GM21737 (cell line): Measurements from ENCODE around the gene MIX23.

Source experiments
- ATAC-seq: cut with Tn5 transposase; IDR thresholded peaks from one replicate; pipeline ENCODE4 v1.9.1; 2021; ENCODE audit warnings: mild to moderate bottlenecking, moderate library complexity; ENCODE audit not compliant: unreplicated experiment

MIX23 gene

DNA sequence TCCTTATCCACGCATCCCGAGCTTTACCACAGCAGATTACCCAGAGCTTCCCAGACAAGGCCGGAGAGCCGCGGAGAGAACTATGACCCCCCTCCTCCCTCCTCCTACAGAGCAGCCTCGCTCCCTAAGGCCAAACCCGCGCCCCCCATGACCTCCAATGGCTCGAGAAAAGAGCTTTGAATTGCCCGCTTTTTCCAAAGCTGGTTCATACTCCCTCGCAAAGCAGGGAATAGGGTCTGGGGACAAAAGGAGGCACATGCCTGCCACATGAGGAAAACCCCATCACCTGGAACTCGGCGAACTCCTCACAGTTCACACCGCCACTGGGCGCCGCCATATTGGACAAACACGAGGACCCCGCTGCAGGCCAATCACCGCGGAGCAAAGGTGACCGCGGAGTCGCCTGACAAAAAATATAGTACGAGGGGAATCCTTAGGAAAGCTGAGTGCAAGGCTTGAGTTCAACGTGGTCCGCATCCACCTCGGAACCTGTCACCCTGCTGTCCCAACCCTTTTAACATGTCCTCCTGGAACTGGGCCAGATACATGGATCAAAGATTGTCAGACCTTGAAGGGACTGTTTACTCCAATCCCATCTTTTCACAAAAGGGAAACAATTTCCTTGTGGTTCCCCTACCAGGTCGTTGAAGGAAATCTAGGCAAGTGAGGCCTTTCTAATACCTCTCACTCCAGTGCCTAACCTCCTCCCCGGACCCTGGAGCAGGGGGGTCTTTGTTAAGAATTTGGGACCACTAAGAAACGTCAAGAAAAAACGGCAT, at the start of gene MIX23:
Gene MIX23 (minus strand): TSS at position 344 of the 779 bp plus-strand sequence. CDS start 7 bp downstream, at position 337.
- ATAC-seq = peak; percentile 44

DNA sequence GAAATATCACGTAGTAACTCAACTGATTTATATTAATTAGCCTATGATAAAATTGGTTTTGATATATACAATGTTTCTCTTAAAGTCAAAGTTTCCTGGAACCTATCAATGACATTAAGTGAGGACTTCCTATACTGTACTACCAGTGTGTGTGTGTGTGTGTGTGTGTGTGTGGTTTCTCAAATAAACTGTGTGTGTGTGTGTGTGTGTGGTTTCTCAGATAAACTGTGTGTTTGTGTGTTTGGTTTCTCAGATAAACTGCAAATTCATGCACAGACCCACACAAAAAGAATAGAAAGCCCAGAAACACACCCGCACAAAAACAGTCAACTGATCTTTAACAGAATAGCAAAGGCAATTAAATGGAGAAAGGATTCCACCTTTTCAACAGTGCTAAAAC, 47.3 kb upstream of the MIX23 start:
- no peak for ATAC-seq

DNA sequence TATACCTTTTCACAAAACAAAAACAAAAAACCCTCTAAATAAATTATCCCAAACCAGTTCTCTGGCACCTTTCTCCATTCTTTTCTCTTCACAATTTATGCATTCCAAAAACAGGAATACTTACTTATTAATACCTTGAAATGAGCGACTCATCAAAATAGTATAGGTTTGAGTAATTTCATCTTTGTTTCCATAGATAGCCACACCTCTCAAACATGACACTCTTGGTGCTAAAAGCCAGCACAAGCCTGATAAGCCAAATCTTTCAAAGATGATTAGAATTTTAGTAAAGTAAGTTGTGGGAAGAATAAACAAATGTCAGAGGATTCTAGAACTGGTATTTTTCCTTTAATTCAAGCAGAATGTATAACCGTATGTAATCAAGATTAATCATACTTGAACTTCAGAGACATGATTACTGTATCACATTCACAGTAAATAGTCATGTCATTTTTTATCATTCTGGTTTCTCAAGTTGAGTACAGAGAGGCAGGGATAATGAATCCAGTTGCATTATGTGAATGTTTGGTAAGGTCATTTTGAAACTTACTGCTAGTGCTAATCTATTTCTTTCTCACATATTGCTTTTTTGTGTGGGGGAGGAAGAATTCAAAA, 44.9 kb upstream of the MIX23 start:
- no peak for ATAC-seq

- ATAC-seq = no peak
These were observed 38.8 kb upstream of the MIX23 start for GRCh38 chr3:122421836-122422235.

DNA sequence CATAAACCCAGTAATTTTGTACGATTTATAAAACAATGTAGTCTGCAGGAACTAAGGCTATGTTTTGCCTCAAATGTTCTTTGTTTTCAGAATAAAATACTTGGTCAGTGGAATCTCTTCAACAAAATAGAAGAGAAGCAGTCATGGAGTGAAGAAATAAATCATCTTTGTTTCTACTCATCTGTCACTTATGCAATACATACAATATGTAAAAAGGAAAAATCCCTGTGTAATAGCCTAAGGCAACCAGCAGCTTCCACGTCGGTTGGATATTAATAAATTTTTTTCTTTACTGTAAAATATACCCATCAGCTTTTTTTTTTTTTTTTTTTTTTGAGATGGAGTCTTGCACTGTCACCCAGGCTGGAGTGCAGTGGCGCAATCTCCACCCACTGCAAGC, 38.1 kb upstream of the MIX23 start:
- ATAC-seq = no peak

DNA sequence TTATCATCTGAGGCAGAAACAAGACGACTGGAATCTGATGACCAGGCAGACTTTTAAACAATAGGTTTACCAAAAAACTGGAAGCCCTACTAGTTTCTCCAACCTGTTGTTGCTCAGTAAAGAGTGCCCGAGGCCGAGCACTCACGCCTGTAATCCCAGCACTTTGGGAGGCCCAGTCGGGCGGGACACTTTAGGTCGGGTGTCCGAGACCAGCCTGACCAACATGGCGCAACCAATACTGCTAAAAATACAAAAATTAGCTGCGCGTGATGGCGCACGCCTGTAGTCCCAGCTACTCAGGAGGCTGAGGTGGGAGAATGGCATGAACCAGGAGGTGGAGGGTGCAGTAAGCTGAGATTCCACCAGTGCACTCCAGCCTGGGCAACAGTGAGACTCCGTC, 33.9 kb upstream of the MIX23 start:
- ATAC-seq = no peak

GRCh38 chr3:122415762-122416654, 33.0 kb upstream of the MIX23 start, which contains the start of gene WDR5B:
TSS of gene WDR5B (minus strand) at chr3:122416062. CDS start at chr3:122415528, 534 bp downstream.
- ATAC-seq = peak; percentile 83

GRCh38 chr3:122415104-122415744, 32.2 kb upstream of the MIX23 start:
- peak; percentile 44 for ATAC-seq

DNA sequence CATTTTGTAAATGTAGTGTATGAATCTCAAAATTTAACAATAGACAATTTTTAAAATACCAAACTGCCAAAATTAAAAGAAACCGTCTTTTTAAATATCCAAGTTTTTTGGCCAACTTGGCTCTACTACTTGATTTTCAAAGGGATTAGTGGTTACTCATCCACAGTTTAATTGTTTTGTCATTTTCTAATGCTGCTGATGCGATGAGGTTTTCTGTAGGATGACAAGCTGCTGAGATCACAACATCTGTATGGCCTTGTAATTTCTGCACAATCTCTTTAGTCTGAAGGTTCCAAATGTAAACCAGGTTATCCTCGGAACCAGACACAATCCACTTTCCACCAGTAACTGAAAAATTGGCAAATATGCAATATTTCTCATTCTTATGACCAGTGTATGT, 31.4 kb upstream of the MIX23 start:
- ATAC-seq = no peak

- ATAC-seq = no peak
These were observed 27.6 kb upstream of the MIX23 start for GRCh38 chr3:122410639-122411038.

DNA sequence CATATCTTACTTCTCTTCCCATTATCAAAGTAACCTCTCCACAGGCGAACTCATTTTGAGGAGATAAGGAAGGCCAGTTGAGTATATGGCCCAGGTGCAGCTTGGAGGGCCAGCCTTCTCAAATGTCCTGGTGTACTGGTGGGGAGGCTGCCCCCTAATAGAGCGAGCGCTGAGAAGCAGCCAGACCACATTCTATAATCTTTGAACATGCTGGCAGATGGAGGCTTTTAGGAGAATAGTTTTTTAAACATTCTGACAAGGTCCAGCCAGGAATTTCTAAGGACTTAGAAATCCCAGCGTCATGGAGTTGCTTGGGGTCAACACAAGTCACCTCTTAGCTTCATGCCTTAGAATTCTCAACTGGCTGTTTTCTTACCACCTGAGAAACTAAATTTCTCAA, 27.1 kb upstream of the MIX23 start:
- ATAC-seq = no peak

DNA sequence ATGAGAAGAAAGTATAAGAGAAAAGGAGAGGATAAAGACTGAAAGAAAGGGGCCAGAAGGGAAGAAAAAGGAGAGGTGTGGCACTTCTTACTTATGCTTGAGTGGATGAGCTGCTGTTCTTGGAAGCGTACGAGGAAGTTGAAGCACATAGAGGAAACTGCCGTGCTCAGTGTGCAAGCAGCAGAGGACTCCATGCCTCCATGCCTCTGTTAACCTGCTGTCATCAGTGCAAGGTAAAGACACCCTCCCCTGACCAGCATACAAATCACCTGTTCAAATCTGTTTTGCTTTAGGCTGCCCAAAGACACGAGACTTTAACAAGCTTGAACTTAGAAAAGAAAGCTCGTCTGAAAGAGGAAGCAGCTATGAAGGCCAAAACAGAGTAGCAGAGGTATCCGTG, 26.4 kb upstream of the MIX23 start:
- no peak for ATAC-seq

- no peak for ATAC-seq
These were observed 24.9 kb upstream of the MIX23 start for GRCh38 chr3:122407946-122408345.

DNA sequence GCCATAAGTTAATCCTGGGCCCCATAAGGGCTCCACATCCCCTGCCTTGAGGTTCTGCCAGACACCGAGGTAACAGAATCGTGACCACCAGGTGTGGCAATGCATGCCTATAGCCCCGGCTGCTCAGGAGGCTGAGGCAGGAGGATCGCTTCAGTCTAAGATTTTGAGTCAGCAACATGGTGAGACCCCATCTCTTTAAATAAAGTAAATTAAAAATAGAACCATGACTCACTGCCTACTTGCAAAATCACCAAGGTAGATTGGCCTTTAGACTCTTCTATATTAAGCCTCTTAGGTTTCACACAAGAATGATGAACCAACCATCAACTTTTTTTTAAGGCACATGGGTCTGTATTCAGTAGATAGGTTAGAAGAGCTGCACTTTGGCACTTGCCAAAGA, 23.2 kb upstream of the MIX23 start:
- ATAC-seq = no peak

DNA sequence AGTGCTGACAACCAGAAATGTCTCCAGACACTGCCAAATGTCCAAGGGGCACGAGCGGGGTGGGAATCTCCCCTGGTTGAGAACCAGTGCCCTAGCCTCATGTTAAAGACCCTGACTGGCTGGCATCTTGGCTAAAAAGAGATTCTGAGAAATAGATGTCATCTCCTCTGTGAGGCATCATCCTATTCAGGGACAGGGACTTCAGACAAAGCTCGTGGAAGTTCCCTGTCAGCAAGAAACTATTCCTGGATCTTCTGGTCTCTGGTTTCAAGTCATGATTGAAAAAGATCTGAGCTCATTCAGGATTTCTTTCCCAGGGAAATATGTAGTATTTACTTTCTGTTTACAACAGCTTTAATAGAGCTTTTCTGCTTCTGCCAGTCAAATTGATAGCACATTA, 22.0 kb upstream of the MIX23 start:
- no peak for ATAC-seq

- no peak for ATAC-seq
These were observed 20.5 kb upstream of the MIX23 start for GRCh38 chr3:122403489-122403888.

DNA sequence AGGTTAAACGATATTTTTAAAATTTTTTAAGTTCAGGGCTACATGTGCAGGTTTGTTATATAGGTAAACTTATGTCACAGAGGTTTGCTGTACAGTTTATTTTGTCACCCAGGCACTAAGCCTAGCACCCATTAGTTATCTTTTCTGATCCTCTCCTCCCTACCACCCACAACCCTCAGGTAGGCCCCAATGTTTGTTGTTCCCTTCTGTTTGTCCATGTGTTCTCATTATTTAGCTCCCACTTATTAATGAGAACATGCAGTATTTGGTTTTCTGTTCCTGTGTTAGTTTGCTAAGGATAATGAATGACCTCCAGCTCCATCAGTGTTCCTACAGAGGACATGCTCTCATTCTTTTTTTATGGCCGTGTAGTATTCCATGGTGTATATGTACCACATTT, 15.9 kb upstream of the MIX23 start:
- ATAC-seq = no peak

DNA sequence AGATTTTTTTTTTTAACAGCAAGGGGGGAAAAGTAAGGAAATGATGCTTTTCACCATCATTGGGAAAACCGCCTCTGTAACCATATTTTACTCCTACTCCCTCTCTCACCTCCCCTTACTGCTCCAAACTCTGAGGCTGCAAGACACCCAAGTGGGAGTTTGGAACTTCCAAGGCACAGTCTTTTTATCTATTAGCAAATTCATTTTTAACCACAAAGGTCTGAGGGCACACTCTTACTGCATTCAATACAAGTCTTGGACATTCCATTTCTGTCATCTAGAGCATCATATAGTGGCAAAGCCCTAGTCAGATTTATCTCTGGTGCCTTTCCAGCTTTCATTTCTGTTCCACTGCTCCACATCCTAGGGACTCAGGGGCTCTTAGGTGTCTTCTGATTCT, 14.2 kb upstream of the MIX23 start:
- ATAC-seq = no peak

GRCh38 chr3:122396511-122396910, 13.5 kb upstream of the MIX23 start:
- ATAC-seq = no peak

GRCh38 chr3:122395582-122395981, 12.6 kb upstream of the MIX23 start:
- ATAC-seq = no peak

DNA sequence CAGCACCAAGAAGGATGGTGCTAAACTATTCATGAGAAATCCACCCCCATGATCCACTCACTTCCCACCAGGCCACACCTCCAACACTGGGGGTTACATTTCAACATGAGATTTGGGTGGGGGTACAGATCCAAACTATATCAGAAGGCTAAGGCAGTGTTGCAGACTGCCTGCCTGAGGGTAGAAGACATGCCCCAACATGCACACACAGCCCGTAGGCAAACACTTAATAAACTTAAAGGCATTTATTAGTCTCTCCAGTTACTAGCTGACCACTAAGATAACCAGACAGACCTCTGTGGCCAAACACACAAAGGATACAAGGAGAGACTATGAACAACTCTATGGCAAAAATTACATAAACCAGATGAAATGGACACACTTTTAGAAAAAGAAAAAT, 11.1 kb upstream of the MIX23 start:
- no peak for ATAC-seq
